ENCODE measurements around the gene CST6.

DNA sequence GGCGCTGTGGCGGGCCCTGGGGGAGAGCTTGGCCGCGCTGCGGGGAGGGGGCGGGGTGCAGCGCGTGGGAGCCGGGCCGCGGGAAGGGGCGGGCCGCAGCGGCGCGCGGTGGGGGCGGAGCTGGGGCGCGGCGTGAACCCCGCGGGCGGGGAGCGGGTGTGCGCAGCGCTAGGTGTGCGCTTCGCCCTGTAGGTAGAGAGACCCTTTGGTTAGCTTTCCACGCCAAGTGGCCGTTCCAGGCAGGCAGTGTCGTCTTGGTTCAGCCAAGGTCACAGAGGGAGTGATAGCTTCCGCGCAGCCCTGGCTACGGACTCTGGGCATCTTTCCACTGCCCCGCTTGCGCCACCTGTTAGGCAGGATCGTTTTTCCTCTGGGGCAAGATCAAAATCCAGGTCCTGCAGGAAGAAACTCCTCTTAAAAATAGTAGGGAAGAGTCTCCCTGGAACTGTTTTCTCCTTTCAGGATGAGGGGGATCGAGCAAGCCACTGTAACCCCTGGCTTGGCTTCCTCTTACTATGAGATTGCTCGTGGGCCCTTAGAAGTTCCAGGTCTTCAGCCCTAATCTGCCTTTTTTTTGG lies 9.1 kb upstream of the CST6 start:
- TF ChIP-seq CTCF (conservative IDR thresholded peaks at IDR 0.05; ENCODE audit: low read length), result peak; percentile 20; the same call in 1 of the 2 replicates
- TF ChIP-seq EZH2phosphoT487 (IDR thresholded peaks at IDR 0.05; ENCODE audit: borderline replicate concordance), result no peak
